Activated naive CD4-positive, alpha-beta T cell treated with Interleukin-2 at 50 U/mL for 16 hours (primary cell): ENCODE results near the gene ARMC8.

Experiments used
- DNase-seq: peaks from one replicate; pipeline ENCODE4 v3.0.0-alpha.2; 2020

The ARMC8 gene

DNA sequence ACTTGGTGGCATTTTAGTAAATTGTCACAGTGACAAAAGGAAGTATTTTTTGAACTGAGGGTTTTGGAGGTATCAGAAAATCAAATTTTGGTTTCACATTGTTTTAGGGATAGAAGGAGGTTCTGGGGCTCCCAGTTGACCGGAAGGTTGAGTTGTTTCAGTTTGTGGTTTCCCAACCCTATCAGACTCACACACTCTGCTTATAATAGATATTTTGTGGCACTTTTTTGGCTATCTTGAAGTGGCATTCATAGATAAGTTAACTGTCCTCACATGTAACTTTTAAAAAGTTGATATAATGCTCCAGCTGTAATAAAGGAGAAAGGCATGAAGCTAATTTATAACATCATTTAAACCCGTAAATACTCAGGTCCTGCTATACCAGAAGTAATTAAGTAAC is 12.8 kb downstream of the ARMC8 start:
- DNase-seq: no peak

DNA sequence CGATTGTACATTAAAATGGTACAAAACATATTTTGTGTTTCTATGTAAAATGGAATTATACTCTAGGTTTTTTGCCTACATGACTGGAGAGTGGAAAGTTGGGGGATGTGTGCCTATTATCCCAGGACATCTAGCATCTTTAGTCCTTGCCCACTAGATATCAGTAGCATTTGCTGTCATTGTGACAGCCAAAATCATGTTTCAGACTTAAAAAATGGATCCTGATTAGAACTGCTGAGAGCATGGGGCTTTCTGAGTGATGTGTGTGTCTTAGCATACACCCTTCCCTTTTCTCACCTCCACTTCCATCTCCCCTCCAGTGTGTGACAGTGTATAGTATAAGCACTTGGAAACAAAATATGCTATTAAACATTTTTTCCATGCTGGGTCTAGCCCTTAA is 13.3 kb downstream of the ARMC8 start:
- DNase-seq: no peak

DNA sequence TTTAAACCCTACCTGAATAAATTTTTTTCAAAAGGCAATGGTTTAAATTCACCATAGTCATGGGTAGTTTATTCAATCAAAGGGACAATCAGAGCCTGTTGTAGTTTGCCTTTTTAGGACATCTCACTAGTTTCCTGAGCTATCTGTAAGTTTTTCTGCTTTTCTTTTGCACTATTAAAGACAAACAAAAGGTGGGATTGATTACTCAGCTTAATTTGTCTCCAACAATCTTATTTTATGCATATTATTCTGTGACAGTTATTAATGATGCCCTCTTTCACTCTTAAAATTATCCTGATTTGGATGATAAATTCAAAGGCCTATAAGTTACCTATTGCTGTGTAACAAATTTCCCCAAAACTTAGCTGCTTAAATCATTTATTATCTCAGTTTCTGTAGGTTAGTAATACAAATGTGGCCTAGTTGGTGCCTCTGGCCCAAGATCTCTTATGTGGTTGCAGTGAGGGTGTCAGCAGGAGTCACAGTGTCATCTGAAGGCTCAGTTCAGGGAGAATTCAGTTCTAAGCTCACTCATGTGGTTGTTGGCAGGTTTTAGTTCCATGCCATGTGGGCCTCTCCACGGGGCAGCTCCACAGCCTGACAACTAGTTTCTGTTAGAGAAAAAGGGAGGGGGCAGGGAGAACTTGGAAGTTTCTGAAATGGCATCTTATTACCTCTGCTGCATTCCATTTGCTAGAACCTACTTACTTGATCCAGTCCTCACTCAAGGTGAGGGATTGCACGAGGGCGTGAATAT is 16.0 kb downstream of the ARMC8 start:
- DNase-seq: no peak

DNA sequence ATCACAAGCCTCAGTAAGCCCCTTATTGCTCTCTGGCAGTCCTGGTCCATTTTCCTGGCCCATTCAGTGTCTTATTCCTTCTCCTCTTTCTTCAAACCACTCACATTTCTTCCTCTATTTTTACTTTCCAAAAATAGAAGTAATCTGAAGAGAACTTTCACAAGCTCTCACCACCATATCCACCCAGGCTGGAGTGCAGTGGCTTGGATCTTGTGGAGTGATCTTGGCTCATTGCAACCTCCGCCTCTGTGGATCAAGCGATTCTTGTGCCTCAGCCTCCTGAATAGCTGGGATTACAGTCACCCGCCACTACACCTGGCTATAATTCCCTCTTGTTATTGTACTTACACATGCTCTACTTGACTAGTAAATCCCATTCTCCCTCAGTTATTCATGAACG is 16.8 kb downstream of the ARMC8 start:
- no peak for DNase-seq

DNA sequence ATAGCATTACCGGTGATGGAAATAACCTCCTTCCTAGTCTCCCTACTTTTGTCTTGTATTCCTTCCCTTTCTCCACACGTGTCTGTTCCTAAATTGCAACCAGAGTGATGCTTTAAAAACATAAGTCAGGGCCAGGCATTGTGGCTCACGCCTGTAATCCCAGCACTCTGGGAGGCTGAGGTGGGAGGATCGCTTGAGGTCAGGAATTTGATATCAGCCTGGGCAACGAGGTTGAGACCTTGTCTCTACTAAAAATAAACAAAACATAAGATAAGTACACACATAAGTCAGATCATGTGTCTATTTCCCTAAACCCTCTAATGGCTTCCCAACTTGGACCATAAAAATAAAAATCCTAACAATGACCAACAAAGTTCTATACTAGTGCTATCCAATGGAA is 18.4 kb downstream of the ARMC8 start:
- no peak for DNase-seq

DNA sequence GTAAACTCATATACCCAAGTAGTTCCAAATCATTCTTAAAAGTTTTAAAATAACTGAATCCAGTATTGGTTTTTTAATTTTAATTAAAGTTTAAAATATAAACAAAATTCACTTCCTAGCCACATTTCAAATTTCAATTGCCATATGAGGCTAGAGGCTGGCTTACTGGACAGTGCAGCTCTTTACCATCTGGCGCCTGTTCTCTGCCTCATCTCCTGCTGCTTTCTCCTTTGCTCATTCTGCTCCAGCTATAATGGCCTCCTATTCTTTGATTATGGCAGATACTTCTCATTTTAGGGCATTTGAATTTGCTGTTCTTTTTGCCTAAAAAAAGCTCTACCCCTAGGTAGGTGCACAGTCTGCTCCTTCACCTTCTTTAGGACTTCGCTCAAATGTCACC is 19.1 kb downstream of the ARMC8 start:
- no peak for DNase-seq

DNA sequence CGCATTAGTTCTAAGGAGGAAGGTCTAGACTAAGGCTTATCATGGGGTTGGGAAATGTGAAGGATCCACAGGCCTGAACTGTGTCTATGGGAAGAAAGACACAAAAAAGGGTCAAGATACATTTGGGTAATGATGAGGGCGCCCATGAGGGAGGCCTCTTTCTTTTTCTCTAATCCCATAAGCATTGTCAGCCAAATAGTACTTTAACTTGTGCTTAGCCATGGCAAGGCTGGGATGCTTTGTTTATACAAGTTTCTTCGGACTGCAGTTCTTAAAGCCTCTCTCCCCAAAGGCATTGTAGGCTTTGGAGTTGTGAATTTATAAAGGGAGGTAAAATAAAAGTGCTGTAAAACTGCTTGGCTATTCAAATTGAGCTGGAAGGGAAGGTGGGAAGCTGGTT is 23.4 kb downstream of the ARMC8 start:
- DNase-seq: no peak

DNA sequence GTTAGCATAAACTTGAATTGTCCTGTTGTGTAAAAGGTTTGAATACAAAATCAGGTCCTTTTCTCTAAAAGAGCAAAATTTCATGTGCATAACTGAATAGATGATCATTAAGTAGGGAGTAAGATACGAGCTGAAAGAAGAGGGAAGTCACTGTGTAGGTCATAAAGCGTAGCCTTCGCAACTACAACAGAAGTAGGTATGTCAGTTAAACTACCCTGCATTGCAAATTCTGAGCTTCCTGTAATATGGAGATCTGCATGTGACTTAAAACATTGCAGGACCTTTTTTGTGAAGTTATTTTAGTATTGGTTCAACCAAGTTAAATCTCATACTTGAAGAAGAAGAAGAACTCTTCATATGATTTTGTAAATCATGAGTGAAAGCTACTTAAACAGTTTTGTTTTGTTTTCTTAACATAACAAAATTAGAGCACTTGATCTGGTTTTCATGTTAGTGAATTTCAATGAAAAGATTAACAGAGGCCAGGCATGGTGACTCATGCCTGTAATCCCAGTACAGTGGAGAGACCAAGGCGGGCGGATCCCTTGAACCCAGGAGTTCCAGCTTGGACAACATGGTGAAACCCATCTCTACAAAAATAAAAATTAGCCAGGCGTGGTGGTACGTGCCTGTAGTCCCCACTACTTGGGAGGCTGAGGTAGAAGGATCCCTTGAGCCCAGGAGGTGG is 26.4 kb downstream of the ARMC8 start:
- DNase-seq: no peak

DNA sequence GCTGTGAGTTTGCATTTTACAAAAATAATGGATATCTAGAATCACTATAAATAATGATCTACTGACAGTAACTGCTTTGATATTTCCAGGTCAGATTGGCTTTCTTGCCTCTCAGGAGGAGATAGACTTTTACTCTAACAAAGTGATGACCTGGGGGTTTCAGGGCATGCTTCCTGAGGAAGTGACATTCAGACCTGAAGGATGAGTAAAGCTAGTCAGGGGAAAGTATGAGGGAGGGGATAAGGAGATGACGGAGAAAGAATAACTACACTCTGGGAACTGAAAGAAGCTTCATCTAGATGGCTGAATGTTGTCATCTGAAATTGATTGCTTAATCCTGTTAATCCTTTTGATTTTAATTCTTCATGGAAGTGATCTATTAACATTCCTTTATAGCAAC is 32.2 kb downstream of the ARMC8 start:
- DNase-seq: no peak

DNA sequence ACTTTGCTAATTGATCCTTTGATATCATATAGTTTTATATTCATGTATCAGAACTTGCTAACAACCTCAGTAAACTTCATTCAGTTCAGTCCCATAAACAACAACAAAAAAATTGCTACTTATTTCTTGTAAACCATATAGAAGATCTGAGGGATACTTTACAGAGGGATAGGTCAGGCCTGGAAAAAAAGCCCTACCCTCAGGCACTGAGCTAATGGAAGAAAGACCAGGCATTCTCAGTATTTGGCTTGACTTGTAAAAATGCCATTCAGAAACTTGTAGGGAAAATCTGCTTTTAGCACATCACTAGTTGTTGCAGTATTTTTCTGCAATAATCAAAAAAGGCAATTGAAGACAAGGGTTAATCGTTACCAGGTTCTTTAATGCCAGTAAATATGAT is 33.1 kb downstream of the ARMC8 start:
- no peak for DNase-seq

DNA sequence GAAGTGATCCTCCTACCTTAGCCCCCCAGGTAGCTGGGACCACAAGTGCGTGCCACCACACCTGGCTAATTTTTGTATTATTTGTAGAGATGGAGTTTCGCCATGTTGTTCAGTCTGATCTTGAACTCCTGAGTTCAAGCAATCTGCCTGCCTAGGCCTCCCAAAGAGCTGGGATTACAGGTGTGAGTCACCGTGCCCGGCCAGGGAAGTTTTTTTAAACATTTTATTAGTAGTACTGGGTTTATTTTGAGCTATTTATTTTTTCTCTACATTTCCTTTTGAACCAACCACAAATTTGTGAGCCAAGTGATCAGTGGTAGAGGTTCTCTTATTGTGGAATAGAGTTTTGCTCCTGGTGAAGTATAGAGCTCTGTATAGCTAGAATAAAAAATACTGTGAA is 33.7 kb downstream of the ARMC8 start:
- DNase-seq: no peak

DNA sequence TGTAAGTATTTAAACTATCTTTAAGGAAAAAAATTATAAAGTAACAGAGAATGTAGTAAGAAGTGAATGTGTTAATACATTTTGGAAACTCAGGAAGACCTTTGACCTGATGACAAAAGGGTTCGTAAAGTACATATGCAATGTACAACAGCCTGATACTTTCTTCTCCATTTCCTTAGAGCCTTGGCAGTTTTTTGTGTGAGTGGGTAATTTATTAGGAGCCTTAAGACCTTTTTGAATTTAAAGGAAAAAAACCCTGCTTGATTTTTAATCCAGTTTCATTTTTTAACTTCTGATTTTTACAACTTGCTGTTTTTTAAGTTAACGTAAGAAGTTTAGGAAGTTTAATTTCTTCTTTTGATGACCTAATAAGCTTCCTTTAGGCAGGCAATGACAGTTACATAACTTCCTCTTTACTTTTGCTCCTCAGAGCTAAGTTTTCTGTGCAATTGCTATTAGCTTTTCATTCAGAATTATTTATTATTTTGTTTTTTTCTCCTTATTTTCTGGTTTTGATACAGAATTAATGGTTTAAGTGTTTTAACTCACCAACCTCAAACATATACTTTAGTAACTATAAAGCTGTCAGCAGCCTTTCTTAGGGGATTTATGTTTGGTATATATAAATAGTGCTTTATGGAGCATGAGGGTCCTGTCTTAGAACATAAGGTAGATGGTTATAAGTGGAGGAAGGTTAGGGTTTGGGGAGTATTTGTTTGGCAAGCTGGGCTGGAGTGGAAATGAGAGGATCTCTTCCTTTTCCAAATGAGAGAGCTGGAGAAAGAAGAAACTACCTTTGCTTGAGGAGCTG is 35.2 kb downstream of the ARMC8 start:
- no peak for DNase-seq

DNA sequence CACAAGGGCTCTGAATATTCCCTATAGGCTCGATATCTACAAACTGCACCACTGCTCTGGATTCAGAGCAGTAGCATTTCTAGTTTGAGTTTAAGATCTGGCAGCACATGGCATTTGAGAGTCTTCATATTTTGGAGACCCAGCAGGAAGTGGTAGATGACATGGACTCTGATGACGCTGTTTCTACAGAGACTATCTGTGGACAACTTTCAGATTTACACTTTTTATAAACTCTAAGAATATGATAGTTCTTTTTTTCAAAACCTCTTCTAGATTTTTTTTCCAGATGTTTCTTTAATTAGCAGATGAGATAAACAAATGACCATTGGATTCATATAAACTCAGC is 35.8 kb downstream of the ARMC8 start:
- no peak for DNase-seq

DNA sequence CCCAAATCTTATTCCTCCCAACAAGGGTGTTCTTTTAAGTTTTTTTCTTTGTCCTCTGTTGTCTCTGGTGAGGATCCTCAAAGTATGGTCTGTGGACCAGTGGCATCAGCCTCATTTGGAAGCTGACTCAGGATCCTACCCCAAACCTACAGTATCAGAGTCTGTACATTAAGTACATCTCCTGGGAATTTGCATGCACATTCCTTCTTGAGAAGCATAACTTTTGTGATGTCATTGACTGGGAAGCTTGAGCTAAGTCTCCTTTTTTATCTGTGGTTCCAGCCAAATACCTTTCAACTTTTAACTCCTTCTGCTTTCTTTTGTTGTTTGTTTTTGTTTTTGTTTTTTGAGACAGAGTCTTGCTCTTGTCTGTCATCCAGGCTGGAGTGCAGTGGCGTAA is 40.5 kb downstream of the ARMC8 start:
- DNase-seq: no peak

DNA sequence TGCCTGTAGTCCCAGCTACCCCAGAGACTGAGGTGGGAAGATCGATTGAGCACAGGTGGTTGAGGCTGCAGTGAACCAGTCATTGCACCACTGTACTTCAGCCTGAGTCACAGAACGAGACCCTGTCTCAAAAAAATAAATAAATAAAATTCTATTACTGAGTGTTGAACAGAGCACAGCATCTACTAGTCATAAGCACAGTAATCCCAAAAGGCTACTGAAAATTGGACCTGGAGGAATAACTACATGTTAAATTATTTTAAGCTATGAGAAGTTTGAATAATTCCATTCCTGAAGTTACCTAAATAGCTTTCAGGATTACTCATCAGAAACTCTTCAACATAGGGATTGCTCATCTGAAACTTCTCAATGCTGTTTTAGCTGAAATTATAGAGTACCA is 43.4 kb downstream of the ARMC8 start:
- no peak for DNase-seq

DNA sequence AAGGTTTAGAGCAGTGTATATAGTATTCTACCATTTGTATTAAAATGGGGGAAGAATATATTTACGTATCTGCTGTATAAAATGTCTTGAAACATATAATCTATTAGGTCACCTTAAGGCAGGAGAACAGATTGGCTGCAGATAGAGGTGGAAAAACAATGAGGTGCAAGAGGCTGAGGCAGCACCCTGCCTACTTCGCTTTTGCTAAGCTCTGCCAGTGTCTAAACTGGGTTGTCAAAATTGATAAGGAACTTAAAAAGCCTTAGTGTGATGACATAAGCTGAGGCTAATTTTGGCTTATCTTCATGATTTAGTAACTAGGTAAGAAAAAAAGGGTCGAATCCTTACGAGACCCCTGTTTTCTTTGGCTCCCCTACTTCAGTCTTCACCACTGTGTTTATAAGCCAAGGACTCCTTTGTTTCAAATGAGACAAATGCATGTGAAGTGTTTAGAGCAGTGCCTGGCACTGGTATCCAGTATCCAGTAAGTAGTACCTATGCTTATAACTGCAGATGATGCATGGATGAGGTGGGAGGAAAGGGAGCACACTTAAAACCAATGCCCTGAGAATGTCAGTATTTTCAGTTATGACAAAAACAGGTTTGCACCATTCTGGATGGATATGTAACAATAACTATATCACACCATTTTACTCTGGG is 45.7 kb downstream of the ARMC8 start:
- DNase-seq: no peak

DNA sequence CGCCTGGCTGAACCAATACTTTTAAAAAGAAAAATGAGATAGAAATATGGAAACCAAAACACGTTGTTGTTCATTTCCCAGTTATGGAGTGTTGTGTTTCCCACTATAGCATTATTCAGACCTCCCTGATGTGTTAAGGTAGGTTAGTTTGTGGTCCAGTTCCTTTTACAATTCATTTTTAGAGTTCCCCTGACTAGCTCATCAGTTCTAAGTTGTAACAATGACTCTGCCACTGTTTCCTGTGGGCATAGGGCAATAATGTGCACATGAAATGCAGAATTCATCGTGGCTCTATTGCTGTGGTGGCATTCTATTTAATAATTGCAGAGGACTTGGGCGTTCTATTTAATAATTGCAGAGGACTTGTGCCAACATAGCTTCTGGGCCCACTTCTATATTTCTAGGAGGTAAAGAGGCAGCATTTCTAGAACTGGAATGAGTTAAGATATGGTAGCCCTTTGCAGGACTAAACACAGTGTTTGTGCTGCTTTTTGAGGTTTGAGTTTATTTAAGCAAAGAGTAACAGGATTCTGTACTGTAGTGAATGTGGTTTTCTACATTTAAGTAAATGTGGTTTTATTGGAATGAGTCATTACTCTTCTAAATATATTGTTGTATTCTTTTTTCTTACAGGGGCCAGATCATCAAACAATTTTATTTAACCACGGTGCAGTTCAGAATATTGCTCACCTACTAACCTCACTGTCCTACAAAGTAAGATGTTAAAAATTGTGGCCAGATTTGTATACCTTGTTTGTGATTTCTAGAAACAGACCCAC is 47.5 kb downstream of the ARMC8 start:
- DNase-seq: no peak

DNA sequence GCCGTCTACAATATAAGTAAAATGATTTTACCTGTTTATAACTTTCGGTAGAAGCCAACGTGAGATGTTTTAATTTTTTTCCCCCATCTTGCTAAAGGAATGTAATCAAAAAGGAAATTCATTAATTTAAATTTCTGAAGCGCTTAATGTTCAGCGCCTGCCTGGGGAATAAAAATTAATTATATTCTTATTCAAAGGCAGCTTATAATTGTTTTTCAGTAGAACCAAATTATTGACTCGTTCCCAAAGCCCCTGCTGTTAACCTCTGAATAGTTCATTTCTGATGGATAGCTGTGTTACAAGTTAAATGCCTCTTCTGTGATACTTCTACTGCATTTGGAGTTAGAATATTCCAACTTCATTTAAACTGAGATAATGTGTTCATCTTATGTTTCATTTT is 51.6 kb downstream of the ARMC8 start:
- DNase-seq: no peak

DNA sequence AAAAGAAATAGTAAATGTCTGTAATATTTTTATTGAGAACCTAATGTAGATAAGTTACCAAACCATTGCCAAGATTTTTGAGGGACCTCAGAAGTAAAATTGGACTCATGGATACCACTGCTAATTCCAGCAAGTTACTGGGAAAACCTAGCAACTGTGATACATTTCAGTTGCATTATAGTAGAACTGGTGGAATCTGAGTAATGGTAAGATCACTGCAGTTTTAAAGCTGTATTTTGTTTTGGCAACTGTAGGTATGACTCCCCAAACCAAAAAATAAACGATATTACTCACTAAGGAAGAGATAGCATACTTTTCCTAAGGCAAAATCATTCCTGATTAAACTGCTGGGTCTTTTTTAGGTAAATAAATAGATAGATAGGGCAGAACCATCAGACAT is 54.0 kb downstream of the ARMC8 start:
- DNase-seq: no peak

DNA sequence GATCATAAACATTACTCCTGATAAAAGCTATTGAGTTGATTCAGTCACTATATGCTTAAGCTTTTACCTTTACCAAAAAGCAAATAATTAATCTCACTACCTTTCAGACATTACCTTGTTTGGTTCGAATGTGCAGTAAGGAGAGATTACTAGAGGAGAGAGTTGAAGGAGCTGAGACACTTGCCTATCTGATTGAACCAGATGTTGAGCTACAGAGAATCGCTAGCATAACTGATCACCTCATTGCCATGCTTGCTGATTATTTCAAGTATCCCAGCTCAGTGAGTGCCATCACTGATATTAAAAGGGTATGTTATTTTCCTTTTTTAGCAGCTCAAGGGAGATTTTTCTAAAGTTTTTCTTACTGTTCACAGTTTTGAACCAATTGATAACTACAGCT is 54.6 kb downstream of the ARMC8 start:
- DNase-seq: no peak

DNA sequence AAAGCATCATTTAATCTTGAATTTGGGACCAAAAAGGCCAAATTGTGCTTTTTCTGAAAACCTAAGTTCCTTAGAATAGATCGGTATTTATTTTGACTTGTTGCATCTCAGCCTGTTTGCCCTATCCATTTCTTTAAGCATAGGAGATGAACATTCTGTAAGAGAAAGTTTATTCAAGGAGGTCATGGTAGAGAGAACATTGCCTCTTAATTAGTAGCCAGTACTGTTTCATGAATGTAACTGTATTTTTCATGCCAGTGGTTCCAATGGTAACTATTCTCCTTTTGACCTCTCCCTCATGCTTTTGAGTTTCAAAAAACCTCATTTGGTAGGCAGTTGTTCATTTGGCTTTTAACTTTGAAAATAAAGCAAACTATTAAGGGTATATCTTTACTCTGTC is 55.4 kb downstream of the ARMC8 start:
- DNase-seq: no peak

DNA sequence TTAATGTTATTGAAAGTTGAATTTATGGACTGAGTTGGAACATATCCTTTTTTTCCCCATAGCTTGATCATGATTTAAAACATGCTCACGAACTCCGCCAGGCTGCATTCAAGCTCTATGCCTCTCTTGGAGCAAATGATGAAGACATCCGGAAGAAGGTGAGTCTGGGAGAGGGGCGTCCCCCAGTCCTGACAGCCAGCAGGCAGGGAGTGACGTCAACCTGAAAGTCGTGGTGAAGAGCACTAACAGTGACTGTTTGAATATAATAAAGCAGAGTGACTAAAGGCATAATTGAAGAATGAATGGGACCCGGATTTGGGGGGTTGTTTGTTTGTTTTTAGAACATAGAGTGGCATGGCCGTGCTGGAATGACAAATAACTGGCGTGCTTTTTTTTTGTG is 57.9 kb downstream of the ARMC8 start:
- no peak for DNase-seq

DNA sequence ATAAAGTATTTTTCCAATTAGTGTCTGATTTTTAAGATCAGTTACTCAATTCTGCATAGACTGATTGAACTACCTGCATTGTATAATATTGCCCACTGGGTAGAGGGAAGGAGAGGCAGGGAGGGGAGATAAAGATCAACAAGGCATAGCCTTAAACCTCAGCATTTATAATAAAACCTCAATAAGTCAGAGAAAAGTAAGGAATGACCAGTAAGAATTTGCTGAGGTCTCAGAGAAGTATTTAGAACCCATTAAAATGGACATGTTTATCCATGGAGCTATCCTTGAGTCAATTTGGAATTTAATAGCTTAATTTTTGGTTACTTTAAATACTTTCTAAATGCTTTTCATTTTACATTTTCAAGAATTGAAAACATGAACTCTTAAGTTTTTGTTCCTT is 62.5 kb downstream of the ARMC8 start:
- DNase-seq: no peak
